Inflammatory macrophage treated with lipopolysaccharide for 1 hour (primary cell): ENCODE results near the gene FADS2.

Experiments used
- DNase-seq, 2 donors: peaks; one replicate each; pipeline ENCODE4 v3.0.0-alpha.2; 2020 to 2022

FADS2 gene

DNA sequence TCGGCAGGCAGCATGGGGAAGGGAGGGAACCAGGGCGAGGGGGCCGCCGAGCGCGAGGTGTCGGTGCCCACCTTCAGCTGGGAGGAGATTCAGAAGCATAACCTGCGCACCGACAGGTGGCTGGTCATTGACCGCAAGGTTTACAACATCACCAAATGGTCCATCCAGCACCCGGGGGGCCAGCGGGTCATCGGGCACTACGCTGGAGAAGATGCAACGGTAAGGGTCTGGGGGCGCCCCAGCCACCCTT lies 204 bp downstream of the FADS2 start:
- DNase-seq = no peak

DNA sequence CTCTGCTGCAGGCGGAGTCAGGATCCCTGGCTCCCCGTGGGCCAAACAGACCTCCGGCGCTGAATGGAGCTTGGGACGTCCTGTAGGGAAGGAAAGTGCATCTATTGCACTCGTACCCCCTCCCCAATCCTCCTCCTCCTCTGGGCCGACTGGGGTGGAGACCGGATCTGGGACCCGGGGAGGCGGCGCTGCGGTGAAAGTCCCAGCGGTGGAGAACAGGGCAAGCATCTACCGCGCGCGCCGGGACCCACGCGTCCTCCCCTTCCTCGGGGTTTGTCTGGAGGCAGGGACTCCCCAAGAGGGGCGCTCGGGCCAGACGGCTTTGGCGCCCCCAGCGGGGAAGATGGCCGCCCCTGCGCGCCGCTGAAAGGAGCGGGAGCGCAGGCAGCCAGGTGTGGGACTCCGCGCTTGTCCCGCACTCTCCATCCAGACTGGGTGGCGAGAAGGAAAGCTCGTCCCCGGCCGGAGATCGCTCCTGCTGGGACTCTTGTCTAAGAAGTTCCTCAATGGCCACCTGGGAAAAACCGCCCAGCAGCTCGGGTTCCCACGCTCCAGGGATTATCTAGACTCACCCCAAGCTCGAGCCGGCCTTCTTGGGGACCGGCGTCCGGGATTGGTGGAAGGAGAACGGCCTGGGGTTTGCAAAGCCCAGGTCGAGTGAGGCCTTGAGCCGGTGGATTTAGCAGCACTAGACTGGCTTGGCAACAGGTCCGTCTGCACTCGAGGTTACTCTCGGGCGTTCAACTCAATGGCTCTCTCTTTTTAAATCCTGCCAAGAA lies 718 bp downstream of the FADS2 start:
- peak; percentile 12 to 36 for DNase-seq

DNA sequence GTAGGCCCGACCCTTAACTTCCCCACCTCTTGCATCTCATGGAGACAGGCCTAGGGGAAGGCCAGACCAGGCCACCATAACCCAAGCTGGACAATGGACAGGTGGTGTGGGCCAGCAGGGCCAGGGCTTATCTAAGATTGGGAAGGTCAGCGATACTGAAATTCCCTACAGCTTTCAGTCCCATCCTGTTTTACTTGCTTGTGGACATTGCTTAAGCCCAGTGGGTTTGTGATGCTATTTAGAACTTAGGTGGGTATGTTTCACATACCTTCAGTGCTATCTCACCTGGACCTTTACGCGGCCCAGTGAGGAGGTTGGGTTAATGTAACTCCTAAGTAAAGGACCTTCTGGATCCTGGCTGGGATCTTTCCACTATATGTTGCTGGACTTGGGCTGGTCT lies 1.7 kb downstream of the FADS2 start:
- DNase-seq = no peak

DNA sequence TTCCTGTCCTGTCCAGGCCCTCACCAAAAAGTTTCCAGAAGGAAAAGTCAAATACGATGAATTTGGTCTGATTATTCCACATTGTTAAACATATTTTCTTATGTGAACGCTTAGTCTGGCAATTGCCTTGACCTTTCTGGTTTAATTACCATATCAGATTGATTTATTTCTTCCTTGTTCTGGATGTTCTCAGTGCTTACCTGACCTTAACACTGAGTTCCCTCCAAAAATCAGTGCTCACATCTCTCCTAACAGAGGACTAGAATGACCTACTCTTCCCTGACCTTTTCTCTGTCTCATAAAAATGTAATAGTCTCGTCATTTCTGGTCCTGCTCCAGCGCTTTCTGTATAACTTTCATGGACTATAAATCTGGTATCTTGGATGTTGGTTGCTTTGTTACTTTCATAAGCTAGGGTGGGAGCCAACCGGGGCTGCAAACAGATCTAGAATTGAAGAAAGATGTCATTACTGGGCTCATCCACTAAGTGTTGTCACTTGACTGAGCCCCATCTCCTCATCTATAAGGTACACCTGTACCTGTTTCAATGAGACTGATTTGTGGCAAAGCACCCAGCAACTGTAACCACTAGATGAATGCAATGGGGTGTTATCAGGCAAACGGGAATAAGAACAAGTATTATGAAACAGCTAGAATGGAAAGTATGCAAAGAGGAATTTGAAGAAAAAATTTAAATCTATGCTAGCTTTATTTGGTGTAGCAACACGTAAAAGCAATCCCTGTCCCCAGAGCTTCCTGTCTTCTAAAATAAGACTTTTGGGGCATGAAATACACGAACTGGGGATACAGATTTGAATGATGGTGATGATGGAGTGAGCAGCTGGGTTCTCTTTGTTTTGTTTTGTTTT lies 2.4 kb downstream of the FADS2 start:
- peak in 1 of 2 donors; percentile 3 for DNase-seq

DNA sequence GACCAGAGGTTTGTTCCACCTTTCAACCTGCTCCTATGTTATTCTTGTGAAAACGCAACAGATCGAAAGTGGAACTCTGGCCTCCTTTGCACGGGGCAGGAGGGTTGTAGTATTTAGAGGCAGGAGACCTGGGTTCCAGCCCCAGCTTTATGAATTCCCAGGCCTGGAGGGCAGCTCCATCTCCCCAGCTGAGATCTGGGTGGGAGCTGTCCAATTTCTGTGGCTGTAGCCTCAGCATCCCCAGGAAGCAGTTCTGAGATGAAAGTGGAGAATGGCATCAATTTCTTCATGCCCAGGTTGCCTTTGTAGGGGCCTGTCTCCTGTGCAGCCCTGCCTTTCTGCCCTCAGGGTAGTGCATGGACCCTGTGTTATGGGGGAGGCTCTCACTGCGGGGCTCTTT lies 4.1 kb downstream of the FADS2 start:
- DNase-seq = no peak

DNA sequence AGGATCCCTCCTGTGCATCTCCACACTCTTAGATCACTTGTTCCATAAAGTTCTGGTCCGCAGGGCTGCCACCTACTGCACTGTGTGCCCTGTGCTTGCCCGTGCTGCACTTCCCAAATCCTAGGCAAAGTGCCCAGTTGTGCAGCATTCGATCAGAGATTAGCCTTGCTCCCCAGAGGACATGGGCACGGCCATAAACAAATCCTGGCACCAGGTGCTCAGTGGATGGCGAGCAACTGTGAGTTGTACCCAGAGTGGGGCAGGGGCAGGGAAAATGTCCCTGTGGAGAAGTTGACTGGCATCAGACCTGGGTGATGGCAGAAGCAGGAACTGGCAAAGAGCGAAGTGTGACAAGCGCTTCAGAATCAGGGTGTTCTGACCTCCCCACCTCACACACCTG lies 4.7 kb downstream of the FADS2 start:
- no peak for DNase-seq

DNA sequence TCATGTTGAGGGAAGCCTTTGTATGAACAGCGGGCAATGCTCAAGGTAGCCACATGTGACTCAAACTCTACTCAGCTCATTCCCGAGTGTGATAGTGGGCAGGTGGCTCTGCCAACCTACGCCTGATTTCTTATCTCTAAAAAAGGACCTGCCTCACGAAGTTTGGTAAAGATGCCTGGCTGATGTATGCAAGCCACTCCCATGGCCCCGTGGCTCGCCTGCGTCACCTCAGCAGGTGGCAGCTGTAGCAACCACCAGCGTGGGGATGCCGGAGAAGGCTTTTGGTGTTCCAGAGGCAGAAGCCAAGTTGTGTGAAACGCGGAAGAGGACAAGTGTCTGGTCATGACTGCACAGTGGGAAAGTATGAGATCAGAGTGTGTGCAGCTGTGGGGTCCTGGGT lies 5.4 kb downstream of the FADS2 start:
- DNase-seq = no peak

DNA sequence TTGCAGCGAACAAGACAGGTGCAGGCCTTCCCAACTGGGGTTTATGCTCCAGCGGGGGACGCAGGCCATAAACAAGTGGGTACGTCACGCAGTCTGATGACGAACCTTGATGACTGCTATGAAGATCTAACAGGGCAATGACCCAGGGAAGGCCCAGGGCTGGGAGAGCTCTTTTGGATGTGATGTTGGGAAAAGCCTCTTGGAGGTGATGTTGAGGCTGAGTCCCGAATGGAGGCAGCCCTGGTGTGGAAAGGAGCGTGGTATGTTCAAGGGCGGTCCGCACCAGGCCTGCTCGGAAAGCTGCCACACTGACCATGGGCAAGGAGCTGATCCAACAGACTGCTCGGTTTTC lies 5.8 kb downstream of the FADS2 start:
- no peak for DNase-seq

DNA sequence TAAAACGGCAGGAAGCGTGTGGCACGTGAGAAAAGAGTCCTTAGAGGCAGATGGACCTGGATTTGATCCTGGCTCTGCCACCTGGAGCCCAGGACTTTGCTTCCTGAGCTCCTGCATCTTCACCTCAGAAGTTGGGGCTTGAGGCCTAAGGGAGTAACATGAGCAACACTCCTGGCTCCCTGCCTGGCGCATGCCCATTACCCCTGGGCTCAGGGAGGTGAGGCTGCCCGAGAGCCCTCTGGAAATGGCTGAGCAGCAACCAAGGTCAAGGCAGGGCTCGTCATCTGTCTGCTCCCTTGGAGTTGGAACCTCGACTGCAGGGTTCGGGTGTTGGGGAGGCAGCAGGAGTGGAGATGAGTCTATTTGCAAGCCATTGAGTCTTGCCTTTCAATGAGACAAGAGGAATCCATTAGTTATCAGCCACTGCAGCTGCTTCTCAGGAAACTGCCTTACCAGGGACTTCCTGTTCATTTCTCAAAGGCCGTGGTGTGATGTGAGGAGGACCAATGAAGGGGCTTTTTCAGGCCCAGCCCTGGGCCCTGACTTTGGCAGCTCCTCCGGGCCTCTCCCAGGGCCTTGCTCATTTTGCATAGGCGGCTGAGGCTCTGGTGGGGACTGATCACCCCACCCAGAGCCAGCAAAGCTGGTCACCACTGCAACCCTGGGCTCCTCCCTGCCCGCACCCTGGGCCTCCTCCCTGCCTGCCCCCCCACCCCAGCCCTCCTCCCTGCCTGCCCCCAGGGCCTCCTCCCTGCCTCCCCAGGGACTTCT lies 6.4 kb downstream of the FADS2 start:
- peak; percentile 81 to 90 for DNase-seq

DNA sequence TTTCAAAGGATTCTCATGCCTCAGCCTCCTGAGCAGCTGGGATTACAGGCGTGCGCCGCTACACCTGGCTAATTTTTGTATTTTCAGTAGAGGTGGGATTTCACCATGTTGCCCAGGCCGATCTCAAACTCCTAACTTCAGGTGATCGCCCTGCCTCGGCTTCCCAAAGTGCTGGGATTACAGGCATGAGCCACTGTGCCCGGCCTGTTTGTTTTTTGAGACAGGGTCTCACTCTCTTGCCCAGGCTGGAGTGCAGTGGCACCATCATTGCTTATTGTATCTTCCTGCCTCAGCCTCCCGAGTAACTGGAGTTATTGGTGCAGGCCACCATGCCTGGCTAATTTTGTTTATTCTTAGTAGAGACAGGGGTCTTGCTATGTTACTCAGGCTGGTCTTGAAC lies 8.1 kb downstream of the FADS2 start:
- DNase-seq = no peak

DNA sequence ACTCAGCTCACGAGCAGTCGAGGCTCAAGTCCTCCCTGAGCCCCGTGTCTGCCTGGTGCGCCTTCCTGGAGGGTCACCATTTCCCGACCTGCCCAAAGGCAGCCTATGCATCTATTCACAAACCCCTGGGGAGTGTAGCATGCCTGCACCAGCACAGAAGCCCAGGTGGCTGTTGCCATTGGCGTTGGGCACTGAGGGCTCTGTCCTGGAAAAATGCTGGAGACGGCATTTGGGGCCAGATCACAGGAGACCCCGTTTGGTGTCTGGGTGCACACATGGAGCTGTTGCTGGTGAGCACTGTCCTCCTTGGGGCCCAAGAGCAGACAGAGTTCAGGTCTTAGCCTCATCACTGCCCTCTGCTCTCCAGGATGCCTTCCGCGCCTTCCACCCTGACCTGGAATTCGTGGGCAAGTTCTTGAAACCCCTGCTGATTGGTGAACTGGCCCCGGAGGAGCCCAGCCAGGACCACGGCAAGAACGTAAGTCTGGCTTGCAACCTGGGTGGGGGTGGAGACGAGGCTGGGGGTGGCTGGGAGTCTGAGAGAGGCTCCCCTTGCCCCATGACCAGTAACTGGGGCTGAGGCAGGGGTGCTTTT lies 9.4 kb downstream of the FADS2 start:
- no peak for DNase-seq

DNA sequence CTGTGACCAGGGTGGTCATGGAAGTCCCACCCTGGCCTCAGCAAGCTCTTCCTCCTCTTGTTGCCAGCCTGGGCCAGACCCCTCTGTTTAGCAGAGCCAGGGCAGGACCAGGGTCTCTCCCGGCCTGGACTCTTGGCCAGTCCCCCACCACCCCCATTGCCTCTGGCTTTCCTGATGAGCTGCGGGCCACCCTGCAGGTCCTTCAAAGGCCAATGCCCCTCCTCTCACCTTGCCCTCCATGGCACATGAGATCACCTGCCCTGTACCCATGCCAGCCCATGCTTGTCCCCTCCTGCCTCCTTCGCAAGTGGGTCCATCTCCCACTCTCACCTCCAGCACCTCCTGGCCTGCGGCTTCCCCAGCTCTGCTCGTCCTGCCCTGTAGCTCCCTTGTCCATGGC lies 10.4 kb downstream of the FADS2 start:
- no peak for DNase-seq

DNA sequence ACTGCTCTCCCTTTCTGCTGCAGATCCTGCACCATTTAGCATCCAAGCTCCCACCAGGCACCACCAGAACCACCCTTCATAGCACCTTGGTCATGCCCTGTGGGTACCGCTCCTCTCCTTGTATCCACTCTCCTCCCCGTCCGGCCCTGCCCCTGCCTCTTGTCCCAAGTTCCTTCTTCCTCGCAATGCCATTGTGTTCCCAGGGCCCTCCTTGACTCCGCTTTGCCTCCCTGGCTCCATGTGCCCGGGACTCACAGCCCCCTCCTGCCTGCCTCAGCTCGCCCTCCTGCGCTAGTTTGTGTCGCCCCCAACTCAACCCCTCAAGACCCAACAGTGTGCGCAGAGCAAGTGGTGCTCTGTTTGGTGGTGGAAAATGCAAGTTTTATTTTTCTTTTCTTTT lies 10.8 kb downstream of the FADS2 start:
- DNase-seq = no peak

DNA sequence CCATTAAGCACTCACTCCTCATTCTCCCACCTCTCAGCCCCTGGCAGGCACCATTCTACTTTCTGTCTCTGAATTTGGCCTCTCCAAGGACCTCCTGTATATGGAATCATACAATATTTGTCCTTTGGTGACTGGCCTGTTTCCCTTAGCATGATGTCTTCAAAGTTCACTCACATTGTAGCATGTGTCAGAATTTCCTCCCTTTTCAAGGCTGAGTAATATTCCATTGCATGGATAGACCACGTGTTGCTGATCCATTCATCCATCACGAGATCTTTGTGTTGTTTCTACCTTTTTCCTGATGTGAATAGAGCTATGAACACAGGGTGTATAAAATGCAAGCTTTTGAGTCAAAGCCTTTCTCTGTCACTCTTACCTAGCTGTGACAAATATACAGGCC lies 11.6 kb downstream of the FADS2 start:
- DNase-seq = no peak

DNA sequence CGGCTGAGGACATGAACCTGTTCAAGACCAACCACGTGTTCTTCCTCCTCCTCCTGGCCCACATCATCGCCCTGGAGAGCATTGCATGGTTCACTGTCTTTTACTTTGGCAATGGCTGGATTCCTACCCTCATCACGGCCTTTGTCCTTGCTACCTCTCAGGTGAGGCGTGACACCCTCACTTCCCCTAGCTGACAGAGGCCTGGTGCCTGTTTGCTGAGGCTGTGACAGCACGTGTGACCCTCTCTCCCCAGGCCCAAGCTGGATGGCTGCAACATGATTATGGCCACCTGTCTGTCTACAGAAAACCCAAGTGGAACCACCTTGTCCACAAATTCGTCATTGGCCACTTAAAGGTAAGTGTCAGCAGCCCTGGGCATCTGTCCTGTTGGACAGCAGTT lies 12.3 kb downstream of the FADS2 start:
- DNase-seq = no peak

DNA sequence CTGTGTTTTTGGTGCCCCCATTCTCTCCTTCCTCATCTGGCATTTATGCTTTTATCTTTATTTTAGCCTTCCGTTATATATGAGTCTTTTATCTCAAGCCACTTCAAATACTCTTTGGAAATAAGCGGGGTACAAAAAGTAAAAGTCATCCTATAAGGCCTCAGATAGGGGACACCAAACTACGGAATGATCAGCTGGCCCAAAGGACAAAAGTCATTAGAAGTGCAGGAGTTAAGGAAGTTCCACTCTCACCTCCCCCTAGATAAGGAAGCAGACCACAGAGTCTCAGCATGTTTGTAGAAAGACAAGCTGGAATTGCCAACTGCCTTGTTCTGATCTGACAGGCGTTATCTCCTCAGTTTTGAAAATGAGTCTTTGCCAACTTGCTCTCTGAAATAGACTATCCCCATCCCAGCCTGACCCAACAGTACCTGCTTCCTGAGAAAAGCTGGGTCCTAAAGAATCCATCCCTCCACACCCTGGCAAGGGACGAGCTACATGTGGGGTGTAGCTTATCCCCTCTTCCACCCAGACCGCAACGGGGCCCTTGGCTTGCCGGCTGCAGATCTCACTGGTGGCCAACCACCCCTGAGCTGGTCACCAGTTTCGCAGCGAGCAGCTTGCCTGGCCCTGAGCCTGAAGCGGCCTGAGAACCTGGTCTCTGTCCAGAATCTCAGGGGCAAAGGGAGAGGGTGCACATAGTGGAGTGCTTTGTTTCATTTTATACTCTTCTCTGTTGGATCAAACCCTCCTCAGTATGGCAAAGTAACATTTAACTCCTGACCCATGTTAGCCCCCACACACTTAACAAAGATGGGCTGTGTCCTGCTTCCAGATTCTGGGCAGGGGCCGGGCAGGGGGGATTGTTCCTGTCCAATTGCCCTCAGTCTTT lies 13.8 kb downstream of the FADS2 start:
- no peak for DNase-seq

DNA sequence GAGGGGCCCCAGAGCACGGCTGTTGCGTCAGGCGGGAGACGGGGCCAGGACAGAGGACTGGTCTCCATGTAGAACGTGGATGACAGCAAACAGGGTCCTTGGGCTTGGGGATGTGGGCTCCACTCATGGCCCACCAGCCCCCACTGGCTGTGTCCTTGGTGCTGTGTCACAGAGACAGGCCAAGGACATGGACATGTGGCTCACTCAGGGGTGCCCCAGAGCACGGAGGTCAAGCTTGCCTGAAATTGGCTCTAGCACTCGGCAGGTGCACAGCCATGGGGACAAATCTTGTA lies 14.4 kb downstream of the FADS2 start:
- DNase-seq = no peak

DNA sequence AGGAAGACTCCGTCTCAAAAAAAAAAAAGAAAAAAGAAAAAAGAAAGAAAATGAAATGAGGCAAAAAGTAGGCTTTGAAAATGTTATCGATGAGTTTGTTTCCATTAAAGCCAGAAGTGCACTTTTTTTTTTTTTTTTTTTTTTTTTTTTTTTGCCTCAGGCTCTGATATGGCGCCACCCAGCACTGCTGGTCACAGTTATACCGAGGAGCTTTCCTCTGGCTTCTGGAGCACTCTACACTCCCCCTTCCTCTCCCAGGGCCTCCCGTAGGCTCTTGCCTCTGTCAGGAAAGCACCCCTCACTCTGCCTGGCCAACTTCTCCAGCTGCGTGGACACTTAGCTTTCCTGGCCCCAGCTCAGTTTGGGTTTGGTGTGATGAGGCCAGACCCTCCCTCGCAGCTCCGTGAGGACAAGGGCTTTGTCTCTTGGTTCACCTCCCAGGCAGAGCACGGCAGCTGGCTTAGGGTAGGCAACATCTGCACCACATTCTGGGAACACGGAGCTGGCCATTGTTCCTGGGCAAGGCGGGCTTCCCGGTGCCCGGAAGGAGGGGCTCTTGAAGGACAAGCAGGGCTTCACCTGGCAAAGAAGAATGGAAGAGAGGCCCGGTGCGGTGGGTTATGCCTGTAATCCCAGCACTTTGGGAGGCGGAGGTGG lies 16.9 kb downstream of the FADS2 start:
- DNase-seq = no peak

DNA sequence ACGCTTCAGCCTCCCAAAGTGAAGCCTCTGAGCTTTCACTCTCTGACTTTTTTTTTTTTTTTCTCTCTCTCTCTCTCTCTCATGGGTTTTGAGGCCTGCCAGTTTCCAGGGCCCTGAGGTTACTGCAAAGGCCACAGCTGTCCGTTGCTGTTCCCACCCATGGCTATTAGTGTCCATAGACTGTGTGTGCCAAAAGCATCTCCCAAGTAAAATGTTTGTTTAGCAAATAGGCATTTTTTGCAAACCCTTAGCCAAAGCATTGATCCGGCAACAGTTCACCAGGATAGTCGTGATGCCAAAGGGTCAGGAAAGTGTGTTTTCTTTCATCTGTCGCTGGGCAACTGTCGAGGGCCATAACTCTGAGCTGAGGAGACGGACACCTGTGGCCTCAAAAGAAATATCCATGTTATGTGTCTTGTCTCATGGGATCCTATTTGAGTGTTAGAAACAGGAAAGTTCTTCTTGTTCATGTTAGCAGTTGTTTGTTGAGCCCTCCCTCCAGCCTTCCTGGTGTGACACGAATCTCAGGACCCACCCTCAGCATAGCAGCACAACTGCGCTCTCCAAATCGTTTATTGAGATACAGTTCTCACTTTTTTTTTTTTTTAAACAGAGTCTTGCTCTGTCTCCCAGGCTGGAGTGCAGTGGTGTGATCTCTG lies 18.4 kb downstream of the FADS2 start:
- no peak for DNase-seq

DNA sequence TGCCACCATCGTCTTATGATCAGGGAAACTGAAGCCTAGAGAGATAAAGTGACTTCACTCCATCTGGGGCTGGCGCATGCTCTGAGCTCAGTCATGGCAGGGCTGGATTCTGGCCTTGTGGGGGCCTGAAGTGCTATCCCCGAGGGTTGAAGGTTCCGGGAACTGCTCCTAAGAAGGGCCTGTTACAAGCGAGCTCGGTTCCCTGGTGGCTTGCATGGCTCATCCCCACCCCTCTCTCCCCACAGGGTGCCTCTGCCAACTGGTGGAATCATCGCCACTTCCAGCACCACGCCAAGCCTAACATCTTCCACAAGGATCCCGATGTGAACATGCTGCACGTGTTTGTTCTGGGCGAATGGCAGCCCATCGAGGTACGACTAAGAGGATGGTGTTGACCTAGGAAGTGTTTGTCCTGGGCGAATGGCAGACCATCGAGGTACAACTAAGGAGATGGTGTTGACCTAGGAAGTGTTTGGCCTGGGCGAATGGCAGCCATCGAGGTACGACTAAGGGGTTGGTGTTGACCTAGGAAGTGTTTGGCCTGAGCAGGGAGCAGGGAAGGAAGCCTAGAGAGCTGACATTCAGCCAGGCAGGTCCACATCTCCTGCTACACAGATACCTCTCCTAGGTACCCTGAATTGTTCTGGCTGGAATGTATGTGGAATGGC lies 19.9 kb downstream of the FADS2 start:
- no peak for DNase-seq

DNA sequence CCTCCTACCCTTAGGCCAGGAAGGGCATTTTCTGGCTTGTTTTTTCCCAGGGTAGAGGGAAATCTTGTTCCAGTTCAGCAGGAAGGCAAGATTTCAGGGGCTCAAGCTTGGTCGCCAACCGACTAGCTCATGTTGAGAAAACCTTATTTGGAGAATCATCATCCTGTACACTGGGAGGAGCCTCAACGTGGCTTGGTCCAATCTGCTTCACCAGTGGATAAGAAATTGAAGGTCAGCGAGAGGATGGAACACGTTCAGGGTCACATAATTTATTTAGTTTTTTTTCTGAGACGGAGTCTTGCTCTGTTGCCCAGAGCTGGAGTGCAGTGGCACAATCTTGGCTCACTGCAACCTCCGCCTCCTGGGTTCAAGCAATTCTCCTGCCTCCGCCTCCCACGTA lies 20.5 kb downstream of the FADS2 start:
- DNase-seq = no peak
